ENCODE measurements around the gene SCARB1. TPM values are rescaled to one million over a fixed set of nuclear protein-coding genes. Genes with fewer than 3 reads are reported as not detected.

SCARB1 gene
- total and polyA plus RNA-seq, 2 experiments from 2014 or later = 31.0 to 62.5 TPM

GRCh38 chr12:124783087-124783486 lies 80.6 kb downstream of the SCARB1 start:
- DNase-seq (ENCODE audit: low spot score) = no peak
- Histone ChIP-seq H3K27ac (ENCODE audit: low read depth) (no peak overlapping the region), H2AFZ (no peak overlapping the region), H3K27me3 (ENCODE audit: insufficient read depth) (no peaks in the 10 kb centered on the region), H4K20me1 (replicated peaks; ENCODE audit: insufficient read depth) (no peaks in the 10 kb centered on the region; the same call in 1 of the 2 replicates), H3K79me2 (replicated peaks; ENCODE audit: insufficient read depth) (no peaks in the 10 kb centered on the region), H3K4me3 (no peak overlapping the region), H3K9me2 (ENCODE audit: insufficient read depth) (no peaks in the 10 kb centered on the region), H3K4me2 (no peak overlapping the region), H3K4me1 (ENCODE audit: insufficient read depth) (no peaks in the 10 kb centered on the region), H3K36me3 (ENCODE audit: insufficient read depth) (0 out of 2 replicates have a peak, but pooled peaks cover 7% of the 10 kb centered on the region), H3F3A (replicated peaks; ENCODE audit: low read depth) (no peaks in the 10 kb centered on the region)
- no peak for ATAC-seq
- Mint-ChIP-seq H3K27ac (0 out of 2 replicates have a peak overlapping the region, but pooled peaks have one; percentile 59), H3K4me1 (peaks cover 24% of the 10 kb centered on the region), H3K4me3 (no peak overlapping the region), H3K27me3 (ENCODE audit: insufficient read depth, low read depth, poor library complexity) (peaks cover 11% of the 10 kb centered on the region), H3K36me3 (ENCODE audit: low read depth) (peaks cover 13% of the 10 kb centered on the region), H3K9me3 (no peaks in the 10 kb centered on the region)
- TF ChIP-seq ZNF114 (CRISPR knock-in tag; IDR thresholded peaks at IDR 0.05) (no peak), EZH2phosphoT487 (IDR thresholded peaks at IDR 0.05; ENCODE audit: unreplicated experiment) (no peak), JUNB (IDR thresholded peaks at IDR 0.05; ENCODE audit: unreplicated experiment) (no peak), REST (IDR thresholded peaks at IDR 0.05; ENCODE audit: unreplicated experiment) (no peak), POLR2AphosphoS5 (IDR thresholded peaks at IDR 0.05; ENCODE audit: low read depth) (no peak), ETS1 (IDR thresholded peaks at IDR 0.05) (no peak), STAT1 (IDR thresholded peaks at IDR 0.05; ENCODE audit: unreplicated experiment) (no peak), EZH2 (IDR thresholded peaks at IDR 0.05; ENCODE audit: low read depth, unreplicated experiment) (no peak), CREB1 (CRISPR knock-in tag; IDR thresholded peaks at IDR 0.05; ENCODE audit: low read depth) (no peak), NANOG (IDR thresholded peaks at IDR 0.05; ENCODE audit: borderline replicate concordance) (no peak), ZNF331 (CRISPR knock-in tag; IDR thresholded peaks at IDR 0.05; ENCODE audit: low read depth) (no peak)
- TF ChIP-seq, protein P1, sequence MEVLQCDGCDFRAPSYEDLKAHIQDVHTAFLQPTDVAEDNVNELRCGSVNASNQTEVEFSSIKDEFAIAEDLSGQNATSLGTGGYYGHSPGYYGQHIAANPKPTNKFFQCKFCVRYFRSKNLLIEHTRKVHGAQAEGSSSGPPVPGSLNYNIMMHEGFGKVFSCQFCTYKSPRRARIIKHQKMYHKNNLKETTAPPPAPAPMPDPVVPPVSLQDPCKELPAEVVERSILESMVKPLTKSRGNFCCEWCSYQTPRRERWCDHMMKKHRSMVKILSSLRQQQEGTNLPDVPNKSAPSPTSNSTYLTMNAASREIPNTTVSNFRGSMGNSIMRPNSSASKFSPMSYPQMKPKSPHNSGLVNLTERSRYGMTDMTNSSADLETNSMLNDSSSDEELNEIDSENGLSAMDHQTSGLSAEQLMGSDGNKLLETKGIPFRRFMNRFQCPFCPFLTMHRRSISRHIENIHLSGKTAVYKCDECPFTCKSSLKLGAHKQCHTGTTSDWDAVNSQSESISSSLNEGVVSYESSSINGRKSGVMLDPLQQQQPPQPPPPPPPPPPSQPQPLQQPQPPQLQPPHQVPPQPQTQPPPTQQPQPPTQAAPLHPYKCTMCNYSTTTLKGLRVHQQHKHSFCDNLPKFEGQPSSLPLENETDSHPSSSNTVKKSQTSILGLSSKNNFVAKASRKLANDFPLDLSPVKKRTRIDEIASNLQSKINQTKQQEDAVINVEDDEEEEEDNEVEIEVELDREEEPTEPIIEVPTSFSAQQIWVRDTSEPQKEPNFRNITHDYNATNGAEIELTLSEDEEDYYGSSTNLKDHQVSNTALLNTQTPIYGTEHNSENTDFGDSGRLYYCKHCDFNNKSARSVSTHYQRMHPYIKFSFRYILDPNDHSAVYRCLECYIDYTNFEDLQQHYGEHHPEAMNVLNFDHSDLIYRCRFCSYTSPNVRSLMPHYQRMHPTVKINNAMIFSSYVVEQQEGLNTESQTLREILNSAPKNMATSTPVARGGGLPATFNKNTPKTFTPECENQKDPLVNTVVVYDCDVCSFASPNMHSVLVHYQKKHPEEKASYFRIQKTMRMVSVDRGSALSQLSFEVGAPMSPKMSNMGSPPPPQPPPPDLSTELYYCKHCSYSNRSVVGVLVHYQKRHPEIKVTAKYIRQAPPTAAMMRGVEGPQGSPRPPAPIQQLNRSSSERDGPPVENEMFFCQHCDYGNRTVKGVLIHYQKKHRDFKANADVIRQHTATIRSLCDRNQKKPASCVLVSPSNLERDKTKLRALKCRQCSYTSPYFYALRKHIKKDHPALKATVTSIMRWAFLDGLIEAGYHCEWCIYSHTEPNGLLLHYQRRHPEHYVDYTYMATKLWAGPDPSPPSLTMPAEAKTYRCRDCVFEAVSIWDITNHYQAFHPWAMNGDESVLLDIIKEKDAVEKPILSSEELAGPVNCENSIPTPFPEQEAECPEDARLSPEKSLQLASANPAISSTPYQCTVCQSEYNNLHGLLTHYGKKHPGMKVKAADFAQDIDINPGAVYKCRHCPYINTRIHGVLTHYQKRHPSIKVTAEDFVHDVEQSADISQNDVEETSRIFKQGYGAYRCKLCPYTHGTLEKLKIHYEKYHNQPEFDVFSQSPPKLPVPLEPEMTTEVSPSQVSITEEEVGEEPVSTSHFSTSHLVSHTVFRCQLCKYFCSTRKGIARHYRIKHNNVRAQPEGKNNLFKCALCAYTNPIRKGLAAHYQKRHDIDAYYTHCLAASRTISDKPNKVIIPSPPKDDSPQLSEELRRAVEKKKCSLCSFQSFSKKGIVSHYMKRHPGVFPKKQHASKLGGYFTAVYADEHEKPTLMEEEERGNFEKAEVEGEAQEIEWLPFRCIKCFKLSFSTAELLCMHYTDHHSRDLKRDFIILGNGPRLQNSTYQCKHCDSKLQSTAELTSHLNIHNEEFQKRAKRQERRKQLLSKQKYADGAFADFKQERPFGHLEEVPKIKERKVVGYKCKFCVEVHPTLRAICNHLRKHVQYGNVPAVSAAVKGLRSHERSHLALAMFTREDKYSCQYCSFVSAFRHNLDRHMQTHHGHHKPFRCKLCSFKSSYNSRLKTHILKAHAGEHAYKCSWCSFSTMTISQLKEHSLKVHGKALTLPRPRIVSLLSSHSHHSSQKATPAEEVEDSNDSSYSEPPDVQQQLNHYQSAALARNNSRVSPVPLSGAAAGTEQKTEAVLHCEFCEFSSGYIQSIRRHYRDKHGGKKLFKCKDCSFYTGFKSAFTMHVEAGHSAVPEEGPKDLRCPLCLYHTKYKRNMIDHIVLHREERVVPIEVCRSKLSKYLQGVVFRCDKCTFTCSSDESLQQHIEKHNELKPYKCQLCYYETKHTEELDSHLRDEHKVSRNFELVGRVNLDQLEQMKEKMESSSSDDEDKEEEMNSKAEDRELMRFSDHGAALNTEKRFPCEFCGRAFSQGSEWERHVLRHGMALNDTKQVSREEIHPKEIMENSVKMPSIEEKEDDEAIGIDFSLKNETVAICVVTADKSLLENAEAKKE (CRISPR knock-in tag; IDR thresholded peaks at IDR 0.05) = no peak
- TF ChIP-seq, protein P2, sequence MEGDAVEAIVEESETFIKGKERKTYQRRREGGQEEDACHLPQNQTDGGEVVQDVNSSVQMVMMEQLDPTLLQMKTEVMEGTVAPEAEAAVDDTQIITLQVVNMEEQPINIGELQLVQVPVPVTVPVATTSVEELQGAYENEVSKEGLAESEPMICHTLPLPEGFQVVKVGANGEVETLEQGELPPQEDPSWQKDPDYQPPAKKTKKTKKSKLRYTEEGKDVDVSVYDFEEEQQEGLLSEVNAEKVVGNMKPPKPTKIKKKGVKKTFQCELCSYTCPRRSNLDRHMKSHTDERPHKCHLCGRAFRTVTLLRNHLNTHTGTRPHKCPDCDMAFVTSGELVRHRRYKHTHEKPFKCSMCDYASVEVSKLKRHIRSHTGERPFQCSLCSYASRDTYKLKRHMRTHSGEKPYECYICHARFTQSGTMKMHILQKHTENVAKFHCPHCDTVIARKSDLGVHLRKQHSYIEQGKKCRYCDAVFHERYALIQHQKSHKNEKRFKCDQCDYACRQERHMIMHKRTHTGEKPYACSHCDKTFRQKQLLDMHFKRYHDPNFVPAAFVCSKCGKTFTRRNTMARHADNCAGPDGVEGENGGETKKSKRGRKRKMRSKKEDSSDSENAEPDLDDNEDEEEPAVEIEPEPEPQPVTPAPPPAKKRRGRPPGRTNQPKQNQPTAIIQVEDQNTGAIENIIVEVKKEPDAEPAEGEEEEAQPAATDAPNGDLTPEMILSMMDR (conservative IDR thresholded peaks at IDR 0.05; ENCODE audit: low read depth in 2 of 2) = no peak

All from GM23338 (cell line).